ENCODE results near the gene MED9.

GRCh38 chr17:17505151-17505550, 28.4 kb downstream of the MED9 start:
- TF ChIP-seq POLR2A (IDR thresholded peaks at IDR 0.05; ENCODE audit: low read depth, low read length) (no peak), POLR2AphosphoS5 (IDR thresholded peaks at IDR 0.05; ENCODE audit: low read depth, low read length) (no peak), SPI1 (IDR thresholded peaks at IDR 0.05; ENCODE audit: low read depth, low read length) (no peak), TAF1 (IDR thresholded peaks at IDR 0.05; ENCODE audit: low read depth, low read length) (no peak), POU2F2 (IDR thresholded peaks at IDR 0.05; ENCODE audit: low read depth, low read length) (no peak)
